AG04449 (cell line): ENCODE results near the gene EGFLAM.
A peak's percentile ranks its signal among the peaks of the same experiment; 100 is the strongest.

ENCODE experiments used
- CTCF ChIA-PET: fragments of 350-600 bp; formaldehyde crosslinking; extraction: SDS; loops from one replicate; lab custom pipeline; 2021; ENCODE audit warnings: antibody characterized with exemption; lab: Yijun Ruan, JAX
- POLR2A ChIA-PET: fragments of 400-600, 350-600 bp; formaldehyde crosslinking; extraction: SDS; loops from one replicate; lab custom pipeline; 2020; ENCODE audit warnings: antibody characterized with exemption, inconsistent platforms; lab: Yijun Ruan, JAX
- DNase-seq: peaks from one replicate; pipeline ENCODE4 v3.0.0-alpha.2; 2010; ENCODE audit warnings: low read depth, low spot score
- H3K4me3 ChIP-seq: 2 replicates; pipeline ENCODE4 v1.5.1; 2011; ENCODE audit warnings: low read depth, mild to moderate bottlenecking, control low read depth, low read length
- CTCF ChIP-seq: IDR thresholded peaks from one replicate; pipeline ENCODE4 v1.5.1; 2011; ENCODE audit warnings: mild to moderate bottlenecking, moderate library complexity, low read length, control low read depth, inconsistent platforms; ENCODE audit not compliant: insufficient read depth; ENCODE audit errors: missing control alignments

The EGFLAM gene

GRCh38 chr5:38259062-38259808 lies 876 bp downstream of the EGFLAM start:
- POLR2A ChIA-PET: no interaction called here
- CTCF ChIA-PET: interaction anchor here (1.1 kb wide), 1 partner anchor 11 kb away, joined by 3 read pairs; no protein-coding TSS in a partner anchor
- no peak for DNase-seq
- H3K4me3 ChIP-seq: no peak overlapping the region
- no peak for TF ChIP-seq CTCF

GRCh38 chr5:38259809-38260160 lies 1.4 kb downstream of the EGFLAM start:
- ChIA-PET CTCF (no interaction called here), POLR2A (no interaction called here)
- no peak for TF ChIP-seq CTCF
- no peak overlapping the region for H3K4me3 ChIP-seq
- DNase-seq: no peak

- CTCF ChIA-PET: interaction anchor here (0.9 to 3.6 kb wide), 8 partner anchors 11 to 545 kb away, joined by 3 to 41 read pairs (median 4); no protein-coding TSS in a partner anchor
- no peak overlapping the region for H3K4me3 ChIP-seq
- TF ChIP-seq CTCF: no peak
- POLR2A ChIA-PET: no interaction called here
- DNase-seq: no peak
Measured at GRCh38 chr5:38263983-38264382, 5.6 kb downstream of the EGFLAM start.

- no peak for DNase-seq
- CTCF ChIA-PET: interaction anchor here (0.6 to 3.6 kb wide), 26 partner anchors 8 to 544 kb away, joined by 3 to 41 read pairs (median 6); no protein-coding TSS in a partner anchor
- POLR2A ChIA-PET: no interaction called here
Measured at GRCh38 chr5:38265546-38266179, 7.3 kb downstream of the EGFLAM start.

GRCh38 chr5:38267372-38267771 lies 9.0 kb downstream of the EGFLAM start:
- DNase-seq: no peak
- POLR2A ChIA-PET: no interaction called here
- CTCF ChIA-PET: interaction anchor here (0.5 to 3.6 kb wide), 2 partner anchors 542 to 862 kb away, joined by 3 to 41 read pairs; no protein-coding TSS in a partner anchor
- H3K4me3 ChIP-seq: no peak overlapping the region
- TF ChIP-seq CTCF: no peak

More at GRCh38 chr5:38265546-38266179, 7.3 kb downstream of the EGFLAM start:
- TF ChIP-seq CTCF: peak; percentile 58
- H3K4me3 ChIP-seq: no peak overlapping the region

GRCh38 chr5:38273626-38274025 lies 15.3 kb downstream of the EGFLAM start:
- DNase-seq: no peak
- H3K4me3 ChIP-seq: no peak overlapping the region
- CTCF ChIA-PET: interaction anchor here (2.2 kb wide), 1 partner anchor 8 kb away, joined by 10 read pairs; no protein-coding TSS in a partner anchor
- POLR2A ChIA-PET: no interaction called here
- TF ChIP-seq CTCF: no peak
